ENCODE measurements around the gene DNMT3A. TPM values are rescaled to one million over a fixed set of nuclear protein-coding genes. Genes with fewer than 3 reads are reported as not detected.
"Not testable (repeated sequence)": the region's sequence is repeated elsewhere in the genome, so short reads cannot be mapped to it uniquely, and the experiment has no call there.

DNMT3A gene
- total RNA-seq, 1 donor from 2014 or later = 35.6 TPM

DNA sequence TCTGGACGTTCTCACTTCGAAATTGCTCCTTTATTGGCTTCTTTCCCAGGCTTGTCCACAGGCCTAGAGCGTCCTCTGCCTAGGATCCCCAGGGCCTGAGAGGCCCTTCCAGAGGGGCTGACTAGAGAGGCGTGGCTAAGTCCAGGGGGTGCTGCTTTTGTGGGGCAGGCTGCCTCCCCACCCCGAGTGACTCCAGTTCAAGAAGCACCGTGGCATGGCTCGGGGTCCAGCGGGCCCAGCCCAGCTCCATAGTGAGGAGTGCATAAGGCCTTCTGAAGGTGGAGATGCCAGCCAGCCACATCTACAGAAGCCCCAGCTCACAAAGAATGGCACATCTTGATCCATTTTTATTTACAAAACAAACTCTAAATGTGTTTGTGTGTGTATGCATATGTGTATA, 128.5 kb downstream of the DNMT3A start:
- H3K4me1 ChIP-seq = peaks cover 7% of the 10 kb centered on the region
- TF ChIP-seq, protein P1, sequence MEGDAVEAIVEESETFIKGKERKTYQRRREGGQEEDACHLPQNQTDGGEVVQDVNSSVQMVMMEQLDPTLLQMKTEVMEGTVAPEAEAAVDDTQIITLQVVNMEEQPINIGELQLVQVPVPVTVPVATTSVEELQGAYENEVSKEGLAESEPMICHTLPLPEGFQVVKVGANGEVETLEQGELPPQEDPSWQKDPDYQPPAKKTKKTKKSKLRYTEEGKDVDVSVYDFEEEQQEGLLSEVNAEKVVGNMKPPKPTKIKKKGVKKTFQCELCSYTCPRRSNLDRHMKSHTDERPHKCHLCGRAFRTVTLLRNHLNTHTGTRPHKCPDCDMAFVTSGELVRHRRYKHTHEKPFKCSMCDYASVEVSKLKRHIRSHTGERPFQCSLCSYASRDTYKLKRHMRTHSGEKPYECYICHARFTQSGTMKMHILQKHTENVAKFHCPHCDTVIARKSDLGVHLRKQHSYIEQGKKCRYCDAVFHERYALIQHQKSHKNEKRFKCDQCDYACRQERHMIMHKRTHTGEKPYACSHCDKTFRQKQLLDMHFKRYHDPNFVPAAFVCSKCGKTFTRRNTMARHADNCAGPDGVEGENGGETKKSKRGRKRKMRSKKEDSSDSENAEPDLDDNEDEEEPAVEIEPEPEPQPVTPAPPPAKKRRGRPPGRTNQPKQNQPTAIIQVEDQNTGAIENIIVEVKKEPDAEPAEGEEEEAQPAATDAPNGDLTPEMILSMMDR (IDR thresholded peaks at IDR 0.05) = no peak
- H3K4me3 ChIP-seq = no peak overlapping the region
- no peaks in the 10 kb centered on the region for H3K36me3 ChIP-seq
- no peak for DNase-seq
- no peak overlapping the region for H3K27ac ChIP-seq
- ATAC-seq = no peak
- no peaks in the 10 kb centered on the region for H3K9me3 ChIP-seq
- H3K27me3 ChIP-seq (ENCODE audit: low read depth) = no peaks in the 10 kb centered on the region
- intact Hi-C loops (cut with DNase I) = no loop called here

DNA sequence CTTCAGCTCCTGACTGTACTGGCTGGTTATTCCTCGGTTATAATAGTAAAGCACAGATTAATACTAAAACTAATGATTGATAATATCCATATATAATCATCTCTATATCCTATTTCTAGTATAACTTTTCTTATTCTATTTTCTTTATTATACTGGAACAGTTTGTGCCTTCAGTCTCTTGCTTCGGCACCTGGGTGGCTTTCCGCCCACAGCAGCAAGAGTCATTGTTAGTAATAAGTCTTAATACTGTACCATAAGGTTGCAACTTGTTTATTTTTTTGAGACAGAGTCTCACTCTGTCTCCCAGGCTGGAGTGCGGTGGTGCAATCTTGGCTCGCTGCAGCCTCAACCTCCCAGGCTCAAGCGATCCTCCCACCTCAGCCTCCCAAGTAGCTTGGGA, 130.8 kb downstream of the DNMT3A start:
- H3K4me3 ChIP-seq; H3K36me3 ChIP-seq; H3K27ac ChIP-seq; DNase-seq; intact Hi-C loops (cut with DNase I); H3K27me3 ChIP-seq (ENCODE audit: low read depth); H3K9me3 ChIP-seq; ATAC-seq; H3K4me1 ChIP-seq: not testable (repeated sequence)

DNA sequence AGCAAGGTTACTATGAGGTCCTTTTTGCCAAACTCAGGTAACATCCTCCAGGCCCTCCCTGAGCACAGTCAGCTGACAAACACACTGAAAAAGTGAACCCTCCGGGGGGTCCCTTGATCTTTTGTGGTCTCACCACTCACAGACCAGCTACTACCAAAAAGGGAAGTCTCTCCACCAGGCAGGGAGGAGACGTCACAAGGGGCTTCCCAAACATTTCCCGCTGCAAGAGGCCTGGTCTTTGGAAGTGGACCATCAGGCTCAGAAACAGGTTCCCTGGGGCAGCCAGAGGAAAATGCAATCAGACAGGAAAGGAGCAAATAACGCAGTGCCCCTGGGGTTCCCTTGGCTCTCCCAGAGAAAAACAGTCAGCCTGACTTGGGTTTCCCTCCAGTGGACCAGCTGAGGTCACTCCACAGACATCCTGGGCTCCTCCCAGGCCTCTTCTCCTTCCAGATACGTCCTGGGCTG, 134.6 kb downstream of the DNMT3A start:
- ATAC-seq (no peak), DNase-seq (no peak)
- Histone ChIP-seq H3K4me3 (no peak overlapping the region), H3K36me3 (no peaks in the 10 kb centered on the region), H3K27me3 (ENCODE audit: low read depth) (peaks cover 6% of the 10 kb centered on the region), H3K27ac (no peak overlapping the region), H3K4me1 (no peaks in the 10 kb centered on the region), H3K9me3 (no peaks in the 10 kb centered on the region)
- intact Hi-C loops (cut with DNase I) = no loop called here
- TF ChIP-seq, protein P1 (IDR thresholded peaks at IDR 0.05) = no peak

DNA sequence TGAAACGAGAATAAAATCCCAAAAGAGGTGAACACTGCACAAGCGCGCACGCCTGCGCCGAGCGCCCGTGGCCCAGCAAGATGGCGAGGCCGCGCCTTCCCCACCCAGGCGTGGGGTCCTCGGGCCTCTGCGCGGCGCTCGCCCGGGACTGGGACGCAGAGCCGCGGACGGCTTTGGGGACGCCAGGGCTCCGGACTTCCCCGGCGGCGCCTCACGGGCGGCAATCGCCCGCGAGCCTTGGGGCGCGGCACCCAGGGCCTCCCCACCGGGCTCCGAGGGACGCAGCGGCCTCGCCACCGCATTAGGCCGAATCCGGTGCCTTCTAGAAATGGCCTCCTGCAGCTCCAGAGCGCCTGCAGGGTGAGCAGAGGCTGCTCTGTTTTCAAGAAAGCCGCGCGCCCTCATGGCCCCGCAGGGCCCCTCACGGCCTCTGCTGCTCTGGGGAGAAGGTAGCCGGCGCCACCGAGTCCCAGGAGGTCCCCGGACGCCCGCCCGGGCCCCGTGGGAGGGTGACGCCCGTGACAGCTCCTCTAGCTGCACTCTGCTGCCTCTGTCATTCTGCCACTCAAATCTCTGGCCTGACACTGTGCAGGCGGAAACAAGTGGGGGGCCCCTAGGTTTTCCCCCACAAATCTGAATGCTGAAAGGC, 137.4 kb downstream of the DNMT3A start:
- Histone ChIP-seq H3K4me1 (no peaks in the 10 kb centered on the region), H3K4me3 (peak overlapping the region; percentile 29), H3K36me3 (no peaks in the 10 kb centered on the region), H3K9me3 (no peaks in the 10 kb centered on the region), H3K27ac (no peak overlapping the region), H3K27me3 (ENCODE audit: low read depth) (peaks cover 6% of the 10 kb centered on the region)
- intact Hi-C loops (cut with DNase I) = no loop called here
- no peak for DNase-seq
- TF ChIP-seq, protein P1 (IDR thresholded peaks at IDR 0.05) = no peak
- peak; percentile 19 to 29 for ATAC-seq

DNA sequence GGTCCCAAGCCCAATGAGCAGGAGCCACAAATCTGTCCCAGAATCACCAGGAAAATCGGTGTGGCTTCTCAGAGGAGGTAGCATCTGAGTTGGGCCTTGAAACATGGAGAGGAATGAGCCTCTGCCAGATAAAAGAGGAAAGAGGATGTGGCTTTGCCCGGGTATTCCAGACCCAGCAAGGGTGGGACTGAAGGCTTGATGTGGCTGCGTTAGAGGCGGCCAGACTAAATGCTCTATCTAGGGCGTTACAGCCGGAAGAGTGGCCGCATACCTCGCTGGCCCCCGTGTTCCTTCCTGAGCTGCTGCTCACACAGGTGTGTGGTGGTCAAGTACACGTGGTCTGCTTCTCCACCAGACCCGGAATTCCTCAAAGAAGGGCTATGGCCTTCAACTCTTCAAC, 139.4 kb downstream of the DNMT3A start:
- TF ChIP-seq, protein P1 (IDR thresholded peaks at IDR 0.05) = no peak
- H3K4me1 ChIP-seq = no peaks in the 10 kb centered on the region
- ATAC-seq = no peak
- H3K4me3 ChIP-seq = no peak overlapping the region
- H3K27ac ChIP-seq = no peak overlapping the region
- H3K27me3 ChIP-seq (ENCODE audit: low read depth) = peaks cover 6% of the 10 kb centered on the region
- intact Hi-C loops (cut with DNase I) = no loop called here
- H3K9me3 ChIP-seq = no peaks in the 10 kb centered on the region
- no peaks in the 10 kb centered on the region for H3K36me3 ChIP-seq
- no peak for DNase-seq

DNA sequence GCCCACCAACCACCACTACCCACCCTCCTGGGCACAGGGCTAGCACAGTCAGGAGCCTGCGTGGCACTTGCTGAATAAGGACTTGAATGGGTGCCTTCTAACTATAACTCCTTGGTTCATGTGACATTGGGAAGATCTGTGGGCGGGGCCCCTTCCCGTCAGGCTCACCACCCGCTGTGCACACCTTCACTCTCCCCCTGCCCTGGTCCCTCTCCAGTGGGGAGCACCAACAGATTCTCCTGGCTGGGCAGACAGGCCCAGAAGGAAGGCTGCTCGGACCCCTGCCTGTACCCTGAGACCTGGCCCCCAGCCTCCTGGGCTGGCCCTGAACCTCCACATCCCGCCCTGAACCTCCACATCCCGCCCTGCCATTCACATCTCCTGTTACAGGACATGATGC, 139.9 kb downstream of the DNMT3A start:
- no peak overlapping the region for H3K4me3 ChIP-seq
- no peak for DNase-seq
- H3K27ac ChIP-seq = no peak overlapping the region
- H3K36me3 ChIP-seq = no peaks in the 10 kb centered on the region
- TF ChIP-seq, protein P1 (IDR thresholded peaks at IDR 0.05) = no peak
- H3K27me3 ChIP-seq (ENCODE audit: low read depth) = peaks cover 6% of the 10 kb centered on the region
- H3K9me3 ChIP-seq = no peaks in the 10 kb centered on the region
- no peaks in the 10 kb centered on the region for H3K4me1 ChIP-seq
- intact Hi-C loops (cut with DNase I) = no loop called here
- ATAC-seq = peak in 1 of 2 donors; percentile 32

Measured in lower lobe of right lung (tissue), 2 donors.